GM23338 (cell line): Measurements from ENCODE around the gene EHBP1L1. TPM values are rescaled to one million over a fixed set of nuclear protein-coding genes. Genes with fewer than 3 reads are reported as not detected.

Source experiments
- ATAC-seq: fragments of 200-7000 bp; cut with Tn5 transposase; 3 replicates; pipeline ENCODE4 v1.9.1; 2020
- DNase-seq: peaks from one replicate; pipeline ENCODE4 v3.0.0-alpha.2; 2015; ENCODE audit warnings: low spot score
- H2AFZ ChIP-seq: fragments of 200-600 bp; sonication (generic); 2 replicates; pipeline ENCODE4 v1.8.0; 2016; ENCODE audit warnings: antibody characterized with exemption, mild to moderate bottlenecking, moderate library complexity
- H3F3A ChIP-seq: fragments of 200-600 bp; sonication (generic); replicated peaks from 2 replicates; pipeline ENCODE4 v1.8.0; 2017; ENCODE audit warnings: antibody characterized with exemption, mixed run types, low read depth
- H3K27ac ChIP-seq: fragments of 200-600 bp; sonication (generic); 2 replicates; pipeline ENCODE4 v1.6.1; 2016; ENCODE audit warnings: low read depth
- H3K27me3 ChIP-seq: fragments of 200-600 bp; sonication (generic); 2 replicates; pipeline ENCODE4 v1.8.0; 2016; ENCODE audit warnings: mild to moderate bottlenecking, mixed run types, moderate library complexity; ENCODE audit not compliant: insufficient read depth
- H3K36me3 ChIP-seq: fragments of 200-600 bp; sonication (generic); 2 replicates; pipeline ENCODE4 v1.8.0; 2016; ENCODE audit warnings: mild to moderate bottlenecking; ENCODE audit not compliant: insufficient read depth
- H3K4me1 ChIP-seq: fragments of 200-600 bp; sonication (generic); 2 replicates; pipeline ENCODE4 v1.8.0; 2016; ENCODE audit warnings: mild to moderate bottlenecking, moderate library complexity; ENCODE audit not compliant: insufficient read depth
- H3K4me2 ChIP-seq: fragments of 200-600 bp; sonication (generic); 2 replicates; pipeline ENCODE4 v1.7.1; 2017; ENCODE audit warnings: mixed run types
- H3K4me3 ChIP-seq: fragments of 200-600 bp; sonication (generic); 2 replicates; pipeline ENCODE4 v1.6.1; 2016; ENCODE audit warnings: mixed run types
- H3K79me2 ChIP-seq: fragments of 200-600 bp; sonication (generic); replicated peaks from 2 replicates; pipeline ENCODE4 v1.8.0; 2017; ENCODE audit warnings: mild to moderate bottlenecking; ENCODE audit not compliant: insufficient read depth
- H3K9me2 ChIP-seq: fragments of 200-600 bp; sonication (generic); 2 replicates; pipeline ENCODE4 v1.8.0; 2017; ENCODE audit not compliant: insufficient read depth
- H4K20me1 ChIP-seq: fragments of 200-600 bp; sonication (generic); replicated peaks from 2 replicates; pipeline ENCODE4 v1.8.0; 2017; ENCODE audit warnings: mild to moderate bottlenecking; ENCODE audit not compliant: insufficient read depth
- H3K27ac Mint-ChIP-seq: 2 replicates; pipeline ENCODE4 v1.8.0; 2020; ENCODE audit warnings: inconsistent platforms, mild to moderate bottlenecking, moderate library complexity, mixed read lengths
- H3K27me3 Mint-ChIP-seq: 3 replicates; pipeline ENCODE4 v1.8.0; 2022; ENCODE audit warnings: low read depth, mild to moderate bottlenecking, moderate library complexity, mixed read lengths, inconsistent platforms; ENCODE audit not compliant: insufficient read depth, poor library complexity
- H3K36me3 Mint-ChIP-seq: 3 replicates; pipeline ENCODE4 v1.8.0; 2021; ENCODE audit warnings: low read depth, mild to moderate bottlenecking, inconsistent platforms, moderate library complexity, mixed read lengths
- H3K4me1 Mint-ChIP-seq: 3 replicates; pipeline ENCODE4 v1.8.0; 2020; ENCODE audit warnings: mild to moderate bottlenecking, inconsistent platforms, mixed read lengths
- H3K4me3 Mint-ChIP-seq: 3 replicates; pipeline ENCODE4 v1.8.0; 2021; ENCODE audit warnings: moderate library complexity, mild to moderate bottlenecking, inconsistent platforms, mixed read lengths
- H3K9me3 Mint-ChIP-seq: 3 replicates; pipeline ENCODE4 v1.8.0; 2020; ENCODE audit warnings: moderate library complexity, mild to moderate bottlenecking, inconsistent platforms, mixed read lengths
- CREB1 ChIP-seq: fragments of 250-450 bp; sonication (Bioruptor Pico); IDR thresholded peaks from 2 replicates; pipeline ENCODE4 v1.5.0; 2020; ENCODE audit warnings: low read depth, mild to moderate bottlenecking, moderate library complexity
- CTCF ChIP-seq, 2 experiments: fragments of 200-600 bp in 1 of 2; sonication (generic) in 1 of 2; conservative IDR thresholded peaks; 2 replicates each; pipeline versions ENCODE4 v1.5.1 to v1.6.1; 2016 to 2017; ENCODE audit warnings: antibody characterized with exemption in 2 of 2, low read depth in 2 of 2, mild to moderate bottlenecking in 2 of 2, moderate library complexity in 1 of 2
- ETS1 ChIP-seq: IDR thresholded peaks from 2 replicates; pipeline ENCODE4 v1.6.1; 2016; ENCODE audit warnings: antibody characterized with exemption
- EZH2 ChIP-seq: fragments of 200-600 bp; sonication (generic); IDR thresholded peaks from one replicate; pipeline ENCODE4 v1.8.0; 2017; ENCODE audit warnings: antibody characterized with exemption, mild to moderate bottlenecking, low read depth; ENCODE audit not compliant: unreplicated experiment
- EZH2phosphoT487 ChIP-seq: fragments of 200-600 bp; sonication (generic); IDR thresholded peaks from one replicate; pipeline ENCODE4 v1.8.1; 2018; ENCODE audit warnings: antibody characterized with exemption; ENCODE audit not compliant: unreplicated experiment
- JUNB ChIP-seq: IDR thresholded peaks from one replicate; pipeline ENCODE4 v1.6.1; 2016; ENCODE audit warnings: antibody characterized with exemption; ENCODE audit not compliant: unreplicated experiment
- NANOG ChIP-seq: IDR thresholded peaks from 2 replicates; pipeline ENCODE4 v1.6.1; 2016; ENCODE audit warnings: antibody characterized with exemption, borderline replicate concordance
- POLR2AphosphoS5 ChIP-seq: IDR thresholded peaks from 2 replicates; pipeline ENCODE4 v1.6.1; 2016; ENCODE audit warnings: antibody characterized with exemption, low read depth
- REST ChIP-seq: IDR thresholded peaks from one replicate; pipeline ENCODE4 v1.6.1; 2018; ENCODE audit warnings: antibody characterized with exemption; ENCODE audit not compliant: unreplicated experiment
- STAT1 ChIP-seq: IDR thresholded peaks from one replicate; pipeline ENCODE4 v1.6.1; 2016; ENCODE audit warnings: antibody characterized with exemption; ENCODE audit not compliant: unreplicated experiment
- ZNF114 ChIP-seq: fragments of 250-450 bp; sonication (Bioruptor Pico); IDR thresholded peaks from 2 replicates; pipeline ENCODE4 v1.5.0; 2020; ENCODE audit warnings: mild to moderate bottlenecking, moderate library complexity
- ZNF331 ChIP-seq: fragments of 250-450 bp; sonication (Bioruptor Pico); IDR thresholded peaks from 2 replicates; pipeline ENCODE4 v1.5.0; 2020; ENCODE audit warnings: low read depth, mild to moderate bottlenecking, moderate library complexity
- ZNF462 ChIP-seq: fragments of 250-450 bp; sonication (Bioruptor Pico); IDR thresholded peaks from 2 replicates; pipeline ENCODE4 v1.5.0; 2020; ENCODE audit warnings: mild to moderate bottlenecking, moderate library complexity
- polyA plus RNA-seq: library from polyadenylated mRNA; unstranded; fragments of >200 nt; fragmentation: Nextera tagmentation; extraction: Ambion mirVana; gene quantifications from 2 replicates; pipeline ENCODE4 v1.2.1, GENCODE V29; 2016
- total RNA-seq: library from RNA; depleted of rRNA; stranded (reverse); fragments of >200 nt; shearing (Covaris generic); gene quantifications from 2 replicates; pipeline ENCODE4 v1.2.3, GENCODE V29; 2014

EHBP1L1 gene
- total and polyA plus RNA-seq, 2 experiments from 2014 or later, result 2.9 to 10.9 TPM

- Mint-ChIP-seq H3K9me3 (no peaks in the 10 kb centered on the region), H3K27me3 (peaks cover 10% of the 10 kb centered on the region), H3K27ac (no peak overlapping the region), H3K4me3 (no peak overlapping the region), H3K36me3 (no peaks in the 10 kb centered on the region; the same call in 2 of the 3 replicates), H3K4me1 (peaks cover 22% of the 10 kb centered on the region)
- Histone ChIP-seq H3K4me1 (peaks cover 15% of the 10 kb centered on the region), H3K27me3 (no peaks in the 10 kb centered on the region), H4K20me1 (no peaks in the 10 kb centered on the region), H3K79me2 (peaks cover 5% of the 10 kb centered on the region), H3K4me2 (no peak overlapping the region), H3K4me3 (no peak overlapping the region), H3F3A (peaks cover 12% of the 10 kb centered on the region), H3K36me3 (no peaks in the 10 kb centered on the region), H2AFZ (no peak overlapping the region), H3K27ac (no peak overlapping the region), H3K9me2 (no peaks in the 10 kb centered on the region)
- TF ChIP-seq NANOG (no peak), ZNF462 (CRISPR knock-in tag) (no peak), EZH2 (no peak), CREB1 (CRISPR knock-in tag) (no peak), JUNB (no peak), ZNF114 (CRISPR knock-in tag) (no peak), EZH2phosphoT487 (no peak), REST (no peak), POLR2AphosphoS5 (no peak), STAT1 (no peak), ZNF331 (CRISPR knock-in tag) (no peak), CTCF (conservative IDR thresholded peaks at IDR 0.05; ENCODE audit: low read depth in 2 of 2) (no peak), ETS1 (no peak)
- DNase-seq, result no peak
- ATAC-seq, result no peak
Observed at GRCh38 chr11:65565624-65566453, 10.0 kb upstream of the EHBP1L1 start.
